ENCODE results near the gene B4GALNT1.

DNA sequence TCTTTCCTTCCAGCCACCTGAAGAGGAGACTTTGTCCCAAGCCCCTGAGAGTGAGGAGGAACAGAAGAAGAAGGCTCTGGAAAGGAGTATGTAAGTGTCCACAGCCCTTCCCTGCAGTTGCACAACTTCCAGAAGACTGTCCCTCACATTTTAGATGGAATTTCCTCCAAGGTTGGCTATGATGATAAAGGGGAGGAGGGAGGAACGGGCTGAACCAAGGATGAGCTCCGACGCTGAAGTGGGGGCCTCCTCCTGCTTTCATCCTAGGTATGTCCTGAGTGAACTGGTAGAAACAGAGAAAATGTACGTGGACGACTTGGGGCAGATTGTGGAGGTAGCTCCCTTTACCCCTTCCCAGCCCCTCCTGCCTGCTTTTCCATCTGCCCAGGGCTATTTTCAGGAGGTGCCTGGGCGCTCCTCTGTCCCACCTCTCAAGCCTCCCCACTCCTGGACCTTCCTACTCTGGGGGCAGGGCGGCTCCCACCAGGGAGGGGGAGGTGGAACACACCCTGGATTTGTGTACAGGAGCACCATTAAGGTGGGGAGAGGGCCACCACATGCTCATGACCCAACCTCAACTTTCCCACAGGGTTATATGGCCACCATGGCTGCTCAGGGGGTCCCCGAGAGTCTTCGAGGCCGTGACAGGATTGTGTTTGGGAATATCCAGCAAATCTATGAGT, 19.4 kb downstream of the B4GALNT1 start:
- TF ChIP-seq CTCF (IDR thresholded peaks at IDR 0.05; ENCODE audit: poor library complexity, severe bottlenecking) (no peak), EZH2 (IDR thresholded peaks at IDR 0.05; ENCODE audit: borderline replicate concordance, insufficient read depth, low read length, poor library complexity, severe bottlenecking) (no peak), RAD21 (conservative IDR thresholded peaks at IDR 0.05) (no peak), TAF1 (IDR thresholded peaks at IDR 0.05; ENCODE audit: low read depth) (no peak), MXI1 (conservative IDR thresholded peaks at IDR 0.05; ENCODE audit: poor library complexity, severe bottlenecking) (no peak)
- TF ChIP-seq, protein P1, sequence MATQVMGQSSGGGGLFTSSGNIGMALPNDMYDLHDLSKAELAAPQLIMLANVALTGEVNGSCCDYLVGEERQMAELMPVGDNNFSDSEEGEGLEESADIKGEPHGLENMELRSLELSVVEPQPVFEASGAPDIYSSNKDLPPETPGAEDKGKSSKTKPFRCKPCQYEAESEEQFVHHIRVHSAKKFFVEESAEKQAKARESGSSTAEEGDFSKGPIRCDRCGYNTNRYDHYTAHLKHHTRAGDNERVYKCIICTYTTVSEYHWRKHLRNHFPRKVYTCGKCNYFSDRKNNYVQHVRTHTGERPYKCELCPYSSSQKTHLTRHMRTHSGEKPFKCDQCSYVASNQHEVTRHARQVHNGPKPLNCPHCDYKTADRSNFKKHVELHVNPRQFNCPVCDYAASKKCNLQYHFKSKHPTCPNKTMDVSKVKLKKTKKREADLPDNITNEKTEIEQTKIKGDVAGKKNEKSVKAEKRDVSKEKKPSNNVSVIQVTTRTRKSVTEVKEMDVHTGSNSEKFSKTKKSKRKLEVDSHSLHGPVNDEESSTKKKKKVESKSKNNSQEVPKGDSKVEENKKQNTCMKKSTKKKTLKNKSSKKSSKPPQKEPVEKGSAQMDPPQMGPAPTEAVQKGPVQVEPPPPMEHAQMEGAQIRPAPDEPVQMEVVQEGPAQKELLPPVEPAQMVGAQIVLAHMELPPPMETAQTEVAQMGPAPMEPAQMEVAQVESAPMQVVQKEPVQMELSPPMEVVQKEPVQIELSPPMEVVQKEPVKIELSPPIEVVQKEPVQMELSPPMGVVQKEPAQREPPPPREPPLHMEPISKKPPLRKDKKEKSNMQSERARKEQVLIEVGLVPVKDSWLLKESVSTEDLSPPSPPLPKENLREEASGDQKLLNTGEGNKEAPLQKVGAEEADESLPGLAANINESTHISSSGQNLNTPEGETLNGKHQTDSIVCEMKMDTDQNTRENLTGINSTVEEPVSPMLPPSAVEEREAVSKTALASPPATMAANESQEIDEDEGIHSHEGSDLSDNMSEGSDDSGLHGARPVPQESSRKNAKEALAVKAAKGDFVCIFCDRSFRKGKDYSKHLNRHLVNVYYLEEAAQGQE (IDR thresholded peaks at IDR 0.05; ENCODE audit: borderline replicate concordance), result no peak

All from neural cell (in vitro differentiated cells).